Psoas muscle (tissue), 8 donors: ENCODE measurements around the gene ZNF350. TPM values are rescaled to one million over a fixed set of nuclear protein-coding genes. Genes with fewer than 3 reads are reported as not detected.
"Not testable (repeated sequence)": the region's sequence is repeated elsewhere in the genome, so short reads cannot be mapped to it uniquely, and the experiment has no call there.

ENCODE experiments used
- ATAC-seq, 4 donors: fragments of 200-7000 bp; cut with Tn5 transposase; one replicate each; pipeline ENCODE4 v1.9.1; 2020; ENCODE audit warnings: moderate library complexity in 3 of 4, mild to moderate bottlenecking in 2 of 4
- DNase-seq, 2 donors: peaks; one replicate each; pipeline ENCODE4 v3.0.0-alpha.2; 2020
- H3K27ac ChIP-seq: fragments of 200-600 bp; one replicate; pipeline ENCODE4 v1.8.0; 2022
- H3K27me3 ChIP-seq, 3 donors: fragments of 200-600 bp in 1 of 3; one replicate each; pipeline versions ENCODE4 v1.6.1 to v1.8.0; 2013 to 2022; ENCODE audit warnings: low read length in 2 of 3, mild to moderate bottlenecking in 2 of 3, moderate library complexity in 1 of 3; ENCODE audit not compliant: insufficient read depth in 3 of 3
- H3K36me3 ChIP-seq, 2 donors: fragments of 200-600 bp in 1 of 2; one replicate each; pipeline versions ENCODE4 v1.6.1 to v1.8.0; 2013 to 2022; ENCODE audit warnings: low read depth in 1 of 2, mild to moderate bottlenecking in 1 of 2, moderate library complexity in 1 of 2; ENCODE audit not compliant: insufficient read depth in 1 of 2
- H3K4me1 ChIP-seq: fragments of 200-600 bp; one replicate; pipeline ENCODE4 v1.8.0; 2022
- H3K4me3 ChIP-seq: fragments of 200-600 bp; one replicate; pipeline ENCODE4 v1.8.0; 2022; ENCODE audit warnings: mild to moderate bottlenecking
- H3K9me3 ChIP-seq: fragments of 200-600 bp; one replicate; pipeline ENCODE4 v1.8.0; 2022
- WGBS, 3 donors: extraction: QIAGEN DNeasy Blood & Tissue Kit; methylation state at CpG; one replicate each; pipeline versions ENCODE4 v1.1.6 to v1.1.7; 2013; 5-methylcytosine and 5-hydroxymethylcytosine counted together
- intact Hi-C, 2 donors: fragments of 100-400 bp; cut with DNase I; formaldehyde crosslinking; loops; one replicate each; pipeline versions ENCODE4 v1.11.0 to v1.14.2; 2022
- polyA plus RNA-seq, 3 donors: library from polyadenylated mRNA; stranded (reverse); fragments of 200-250 nt; gene quantifications; one replicate each; pipeline ENCODE4 v1.2.3, GENCODE V29; 2013
- total RNA-seq, 4 donors: library from RNA; stranded (reverse); fragmentation: NEBNext Ultra II Directional in 2 of 4; extraction: Animal tissue kit (Norgen Biotek cat#: 25700) in 2 of 4; gene quantifications; one replicate each; pipeline versions ENCODE4 v1.2.1 to v1.2.4, GENCODE V29; 2021 to 2023
- TF ChIP-seq, protein P1 (sequence below): fragments of 200-600 bp; IDR thresholded peaks from one replicate; pipeline ENCODE4 v1.8.0; 2022; ENCODE audit warnings: antibody characterized with exemption
- donor health status: healthy with polysubstance abuse.
- donor health status: DM: no; HTN: no; CAD: no; lungs with moderate emphysema.
- donor health status: Bipolar disorder and iron deficiency.
- donor health status: healthy.
- donor health status: DM: yes; HTN: yes; CAD: no.
- donor health status: DM: no; HTN: no; CAD: no.
- donor health status: DM: no; HTN: no; CAD: no.
- donor health status: DM: yes; HTN: yes; CAD: no.

ZNF350 gene
- total and polyA plus RNA-seq, 7 donors, result 2.9 to 12.7 (median 5.0) TPM

DNA sequence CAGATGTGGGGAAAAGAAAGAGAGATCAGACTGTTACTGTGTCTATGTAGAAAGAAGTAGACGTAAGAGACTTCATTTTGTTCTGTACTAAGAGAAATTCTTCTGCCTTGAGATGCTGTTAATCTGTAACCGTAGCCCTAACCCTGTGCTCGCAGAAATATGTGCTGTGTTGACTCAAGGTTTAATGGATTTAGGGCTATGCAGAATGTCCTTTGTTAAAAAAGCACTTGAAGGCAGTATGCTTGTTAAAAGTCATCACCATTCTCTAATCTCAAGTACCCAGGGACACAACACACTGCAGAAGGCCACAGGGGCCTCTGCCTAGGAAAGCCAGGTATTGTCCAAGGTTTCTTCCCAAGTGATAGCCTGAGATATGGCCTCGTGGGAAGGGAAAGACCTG is 37.8 kb upstream of the ZNF350 start:
- H3K27ac ChIP-seq, H3K4me1 ChIP-seq, DNase-seq, ATAC-seq, H3K27me3 ChIP-seq, H3K4me3 ChIP-seq, intact Hi-C loops: not testable (repeated sequence)
- 94 to 99% (median 98%) methylated on average over 4 of the region's 4 CpGs for WGBS, 3 donors
- Histone ChIP-seq H3K9me3 (peaks cover 59% of the 10 kb centered on the region), H3K36me3 (peaks cover 29 to 74% of the 10 kb centered on the region in 2 donors)

DNA sequence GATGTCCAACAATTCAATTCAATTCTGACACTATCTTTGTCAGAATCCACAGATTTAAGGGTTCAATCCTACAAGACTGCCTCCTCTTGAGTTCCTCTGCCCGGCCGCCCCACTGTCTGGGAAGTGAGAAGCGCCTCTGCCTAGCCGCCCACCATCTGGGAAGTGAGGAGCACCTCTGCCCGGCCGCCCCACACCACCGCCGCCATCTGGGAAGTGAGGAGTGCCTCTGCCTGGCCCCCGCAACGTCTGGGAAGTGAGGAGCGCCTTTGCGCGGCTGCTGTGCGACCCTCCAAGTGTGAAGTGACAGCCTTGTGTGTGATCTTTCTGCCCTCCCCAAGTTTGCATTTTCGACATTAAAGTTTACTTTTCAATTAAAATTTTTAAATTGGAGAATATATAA is 35.6 kb upstream of the ZNF350 start:
- intact Hi-C loops, result no loop called here
- no peak overlapping the region for H3K4me3 ChIP-seq
- no peak for ATAC-seq
- peaks cover 1% of the 10 kb centered on the region for H3K4me1 ChIP-seq
- TF ChIP-seq, protein P1, sequence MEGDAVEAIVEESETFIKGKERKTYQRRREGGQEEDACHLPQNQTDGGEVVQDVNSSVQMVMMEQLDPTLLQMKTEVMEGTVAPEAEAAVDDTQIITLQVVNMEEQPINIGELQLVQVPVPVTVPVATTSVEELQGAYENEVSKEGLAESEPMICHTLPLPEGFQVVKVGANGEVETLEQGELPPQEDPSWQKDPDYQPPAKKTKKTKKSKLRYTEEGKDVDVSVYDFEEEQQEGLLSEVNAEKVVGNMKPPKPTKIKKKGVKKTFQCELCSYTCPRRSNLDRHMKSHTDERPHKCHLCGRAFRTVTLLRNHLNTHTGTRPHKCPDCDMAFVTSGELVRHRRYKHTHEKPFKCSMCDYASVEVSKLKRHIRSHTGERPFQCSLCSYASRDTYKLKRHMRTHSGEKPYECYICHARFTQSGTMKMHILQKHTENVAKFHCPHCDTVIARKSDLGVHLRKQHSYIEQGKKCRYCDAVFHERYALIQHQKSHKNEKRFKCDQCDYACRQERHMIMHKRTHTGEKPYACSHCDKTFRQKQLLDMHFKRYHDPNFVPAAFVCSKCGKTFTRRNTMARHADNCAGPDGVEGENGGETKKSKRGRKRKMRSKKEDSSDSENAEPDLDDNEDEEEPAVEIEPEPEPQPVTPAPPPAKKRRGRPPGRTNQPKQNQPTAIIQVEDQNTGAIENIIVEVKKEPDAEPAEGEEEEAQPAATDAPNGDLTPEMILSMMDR, result no peak
- no peaks in the 10 kb centered on the region for H3K27me3 ChIP-seq
- H3K27ac ChIP-seq, result no peak overlapping the region
- peaks cover 77% of the 10 kb centered on the region for H3K9me3 ChIP-seq
- peak in 1 of 2 donors; percentile 47 for DNase-seq
- 97 to 98% (median 98%) methylated on average over 15 of the region's 15 CpGs for WGBS, 3 donors
- H3K36me3 ChIP-seq, result peaks cover 40 to 96% of the 10 kb centered on the region in 2 donors

DNA sequence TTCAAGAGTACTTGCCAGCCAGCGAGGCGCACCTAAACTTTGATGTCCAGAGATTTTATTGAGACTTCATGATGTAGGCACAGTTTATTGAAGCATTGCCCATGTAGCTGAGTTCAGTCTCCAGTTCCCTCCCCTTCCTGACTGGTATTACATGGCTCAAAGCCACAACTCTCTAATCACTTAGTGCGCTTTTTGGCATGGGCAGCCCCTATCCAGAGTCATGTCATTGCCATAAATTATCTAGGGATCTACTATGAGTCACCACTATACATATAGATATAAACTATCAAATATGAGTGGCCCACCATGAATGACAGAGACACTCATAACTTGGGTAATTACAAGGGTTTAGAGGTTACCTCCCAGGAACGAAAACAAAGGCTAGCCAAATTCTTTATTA is 33.9 kb upstream of the ZNF350 start:
- Histone ChIP-seq H3K36me3 (peaks cover 57 to 100% of the 10 kb centered on the region in 2 donors), H3K9me3 (peaks cover 82% of the 10 kb centered on the region), H3K4me3 (no peak overlapping the region), H3K4me1 (no peaks in the 10 kb centered on the region), H3K27me3 (no peaks in the 10 kb centered on the region), H3K27ac (no peak overlapping the region)
- TF ChIP-seq, protein P1, result no peak
- ATAC-seq (no peak), DNase-seq (no peak)
- intact Hi-C loops, result no loop called here
- 96 to 98% (median 97%) methylated on average over 4 of the region's 4 CpGs for WGBS, 3 donors

DNA sequence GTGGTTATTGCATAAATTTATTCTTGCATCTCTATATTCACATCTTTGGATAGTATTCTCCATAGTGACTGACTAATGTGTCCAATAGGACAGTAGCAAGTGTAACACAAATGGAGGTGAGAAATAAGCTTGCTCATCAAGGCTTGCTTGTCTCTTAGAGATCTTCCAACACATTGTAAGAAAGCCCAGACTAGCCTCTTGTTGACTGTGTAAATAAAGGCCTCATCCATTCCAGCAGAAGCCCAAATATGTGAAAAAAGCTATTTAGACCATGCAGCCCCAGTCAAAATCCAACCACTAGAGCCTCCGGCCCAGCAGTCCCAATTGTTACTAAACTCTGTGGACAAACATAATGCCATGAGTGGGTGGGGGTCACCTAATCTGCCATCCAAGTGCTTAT is 24.0 kb upstream of the ZNF350 start:
- WGBS, 3 donors, result 78 to 91% (median 88%) methylated on average over 1 of the region's 1 CpG
- H3K4me3 ChIP-seq, result no peak overlapping the region
- intact Hi-C loops, result no loop called here
- H3K27me3 ChIP-seq, result peaks cover 0 to 1% (median 0%) of the 10 kb centered on the region in 3 donors
- ATAC-seq (no peak), DNase-seq (no peak)
- peaks cover 7 to 23% of the 10 kb centered on the region in 2 donors for H3K36me3 ChIP-seq
- H3K4me1 ChIP-seq, result peaks cover 3% of the 10 kb centered on the region
- H3K9me3 ChIP-seq, result peaks cover 72% of the 10 kb centered on the region
- no peak overlapping the region for H3K27ac ChIP-seq
- TF ChIP-seq, protein P1, result no peak

DNA sequence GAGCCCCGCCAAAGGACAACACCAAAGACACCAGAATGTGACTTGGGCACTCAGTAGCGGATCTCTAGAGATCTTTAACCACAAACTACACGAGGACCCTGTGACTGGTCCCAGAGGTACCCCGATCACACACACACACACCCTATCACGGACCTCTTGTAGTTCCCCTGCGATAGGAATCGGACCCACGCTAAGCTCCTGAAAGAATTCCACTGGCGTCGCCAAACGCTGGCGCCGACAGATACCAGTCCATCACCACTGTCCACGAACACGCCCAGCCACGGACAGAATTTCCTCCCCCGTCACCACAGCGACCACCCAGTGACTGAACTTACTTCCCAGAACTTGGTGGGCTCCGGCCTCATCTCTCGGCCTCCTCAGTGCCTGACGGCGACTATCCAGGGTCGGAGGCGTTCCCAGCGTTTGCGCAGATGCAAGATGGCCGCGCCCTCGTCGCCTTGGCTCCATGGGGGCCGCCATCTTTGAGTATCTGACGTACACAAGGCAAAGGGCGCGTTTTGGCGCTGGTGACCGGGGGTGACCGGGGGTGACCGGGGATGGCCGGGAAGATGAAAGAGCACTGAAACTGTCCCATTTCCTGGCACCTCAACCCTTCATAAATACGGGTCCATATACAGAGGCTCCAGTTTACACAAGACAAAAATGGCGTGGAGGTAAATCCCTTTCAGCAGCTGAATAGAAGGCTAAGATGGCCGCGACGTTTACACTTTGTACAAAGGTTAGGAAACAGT is 21.3 kb upstream of the ZNF350 start, which contains the start of gene ZNF615:
TSS of gene ZNF615 (minus strand) at position 406 of the 752 bp plus-strand sequence. CDS start 4,500 bp downstream, outside the sequence.
- peaks cover 3% of the 10 kb centered on the region for H3K4me1 ChIP-seq
- H3K4me3 ChIP-seq, result peak within 1 kb of the TSS; percentile 79
- intact Hi-C loops, result loop anchor here in 1 of 2 donors (2.0 kb wide), 1 partner anchor 21 kb away; the partner anchor contains the start of gene ZNF614
- peaks cover 0 to 1% (median 0%) of the 10 kb centered on the region in 3 donors for H3K27me3 ChIP-seq
- peaks cover 71% of the 10 kb centered on the region for H3K9me3 ChIP-seq
- WGBS, 3 donors, result 0 to 1% (median 0%) methylated on average over 44 of the region's 44 CpGs
- ATAC-seq (peak; percentile 98 to 100 (median 99)), DNase-seq (peak; percentile 89 to 92)
- peak within 1 kb of the TSS; percentile 86 for H3K27ac ChIP-seq
- TF ChIP-seq, protein P1, result no peak
- peaks cover 4 to 18% of the 10 kb centered on the region in 2 donors for H3K36me3 ChIP-seq
